Stimulated activated CD4-positive, alpha-beta T cell treated with anti-CD3 and anti-CD28 coated beads, Interleukin-1b, Interleukin-23, amount 100 ng/mL, for 48 hours (primary cell): Measurements from ENCODE around the gene PTPN9.
"Not testable (repeated sequence)": the region's sequence is repeated elsewhere in the genome, so short reads cannot be mapped to it uniquely, and the experiment has no call there.

Source experiments
- DNase-seq: peaks from one replicate; pipeline ENCODE4 v3.0.0-alpha.2; 2020

Gene PTPN9

DNA sequence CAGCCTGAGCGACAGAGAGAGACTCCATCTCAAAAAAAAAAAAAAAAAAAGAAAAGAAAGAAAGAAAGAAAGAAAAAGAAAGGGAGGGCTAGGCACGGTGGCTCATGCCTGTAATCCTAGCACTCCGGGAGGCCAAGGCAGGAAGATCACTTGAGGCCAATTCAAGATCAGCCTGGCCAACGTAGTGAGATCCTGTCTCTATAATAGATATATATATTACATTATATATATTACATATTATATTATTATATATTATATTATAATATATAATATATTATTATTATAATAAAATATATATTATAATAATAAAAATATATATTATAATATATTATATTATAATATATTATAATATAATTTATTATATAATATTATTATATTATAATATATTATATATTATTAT, 48.9 kb downstream of the PTPN9 start:
- no peak for DNase-seq

DNA sequence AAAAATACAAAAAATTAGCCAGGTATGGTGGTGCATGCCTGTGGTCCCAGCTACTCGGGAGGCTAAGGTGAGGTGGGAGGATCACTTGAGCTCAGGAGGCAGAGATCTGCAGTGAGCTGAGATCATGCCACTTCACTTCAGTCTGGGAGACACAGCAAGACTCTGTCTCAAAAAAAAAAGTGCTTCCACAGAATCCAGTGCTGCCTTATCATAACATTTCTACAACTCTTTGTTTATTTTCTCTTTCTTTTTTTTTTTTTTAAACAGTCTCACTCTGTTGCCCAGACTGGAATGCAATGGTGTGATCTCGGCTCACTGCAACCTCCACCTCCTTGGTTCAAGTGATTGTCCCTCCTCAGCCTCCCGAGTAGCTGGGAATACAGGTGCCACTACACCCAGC, 53.4 kb downstream of the PTPN9 start:
- not testable (repeated sequence) for DNase-seq

DNA sequence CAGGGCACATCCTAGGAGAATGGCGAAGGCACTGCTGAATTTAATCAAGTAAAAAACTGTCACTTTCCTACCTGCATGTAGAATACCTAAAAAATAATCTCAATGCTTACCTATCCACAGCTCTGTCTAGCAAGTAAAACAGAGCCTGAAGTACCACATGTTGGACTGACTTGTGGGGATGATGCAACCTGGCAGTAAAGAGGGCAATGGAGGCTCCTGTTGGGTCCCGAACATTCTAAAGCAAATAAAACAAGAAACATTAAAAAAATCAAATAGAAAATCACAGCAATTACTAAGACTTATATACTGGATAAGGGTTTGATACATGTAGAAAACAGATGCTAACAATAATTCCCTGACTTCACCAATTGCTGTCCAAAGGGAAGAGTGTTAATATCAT, 56.1 kb downstream of the PTPN9 start:
- DNase-seq = no peak

DNA sequence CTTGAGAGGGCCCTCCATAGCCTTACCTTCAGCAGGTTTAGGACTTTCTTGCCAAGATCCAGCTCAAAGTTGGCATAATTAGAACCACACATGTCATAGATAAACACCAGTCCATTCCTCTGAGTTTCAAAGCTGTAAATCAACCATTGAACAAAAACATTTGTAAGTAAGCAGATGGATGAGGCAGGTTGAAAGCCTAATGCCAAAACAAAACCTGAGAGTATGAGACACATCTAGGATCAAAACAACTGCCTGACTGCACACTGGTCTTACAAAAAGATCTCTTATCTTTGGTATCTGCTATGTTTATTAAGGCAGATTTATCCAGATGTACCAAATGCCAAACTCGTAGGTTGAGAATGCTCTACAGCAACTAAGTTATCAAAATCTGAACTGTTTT, 61.9 kb downstream of the PTPN9 start:
- no peak for DNase-seq

DNA sequence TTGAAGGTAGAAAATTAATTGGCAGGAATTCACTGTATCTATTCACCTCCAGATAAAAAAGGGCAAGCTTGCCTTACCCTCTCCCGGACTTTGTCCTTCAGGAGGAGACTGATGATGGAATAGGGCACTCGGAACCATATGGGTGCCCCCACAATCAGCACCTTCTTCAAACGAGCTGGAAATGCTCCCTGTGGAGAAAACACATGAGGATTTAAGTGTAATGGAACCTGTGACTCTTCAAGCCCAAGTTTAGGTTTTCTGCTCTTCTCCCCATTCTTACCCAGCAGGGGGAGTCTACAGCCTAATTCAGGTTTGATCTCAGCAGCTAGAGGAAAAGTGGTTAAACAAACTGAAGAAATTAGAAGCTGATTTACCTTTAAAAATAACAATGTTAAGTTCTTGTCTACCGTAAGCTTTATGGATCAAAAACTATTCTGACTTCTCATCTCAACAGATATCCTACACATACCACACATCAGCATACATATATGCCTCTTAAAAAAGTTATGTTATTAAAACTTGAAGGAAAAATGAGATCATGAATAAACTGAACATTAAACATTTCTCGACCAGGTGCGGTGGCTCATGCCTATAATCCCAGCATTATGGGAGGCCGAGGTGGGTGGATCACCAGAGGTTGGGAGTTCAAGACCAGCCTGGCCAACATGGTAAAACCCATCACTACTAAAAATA, 70.1 kb downstream of the PTPN9 start:
- no peak for DNase-seq

DNA sequence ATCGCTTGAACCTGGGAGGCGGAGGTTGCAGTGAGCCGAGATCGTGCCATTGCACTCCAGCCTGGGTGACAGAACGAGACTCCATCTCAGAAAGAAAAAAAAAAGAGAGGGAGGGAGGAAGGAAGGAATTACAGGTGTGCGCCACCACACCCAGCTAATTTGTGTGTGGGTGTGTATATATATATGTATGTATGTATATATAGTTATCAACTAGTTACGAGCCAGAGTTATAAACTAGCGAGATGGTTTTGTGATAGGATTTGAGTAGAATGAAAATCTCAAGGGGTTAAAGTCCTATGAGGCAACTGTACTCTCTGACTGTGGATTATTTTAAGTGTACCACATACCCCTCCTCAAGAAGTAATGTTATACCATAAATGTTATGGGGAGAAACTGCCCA, 76.8 kb downstream of the PTPN9 start:
- no peak for DNase-seq

DNA sequence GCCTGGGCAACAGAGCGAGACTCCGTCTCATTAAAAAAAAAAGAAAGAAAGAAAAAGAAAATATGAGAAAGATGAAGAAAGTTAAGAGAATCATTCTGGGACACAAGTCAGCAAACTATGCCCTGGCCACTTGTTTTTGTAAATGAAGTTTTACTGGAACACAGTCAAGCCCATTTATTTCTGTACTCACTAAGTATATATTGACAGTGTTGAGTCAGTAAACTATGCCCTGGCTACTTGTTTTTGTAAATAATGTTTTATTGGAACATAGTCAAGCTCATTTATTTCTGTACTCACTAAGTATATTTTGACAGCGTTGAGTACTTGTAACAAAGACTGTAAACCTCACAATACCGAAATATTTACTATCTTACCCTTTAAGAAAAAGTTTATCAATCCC, 85.4 kb downstream of the PTPN9 start:
- DNase-seq = no peak

DNA sequence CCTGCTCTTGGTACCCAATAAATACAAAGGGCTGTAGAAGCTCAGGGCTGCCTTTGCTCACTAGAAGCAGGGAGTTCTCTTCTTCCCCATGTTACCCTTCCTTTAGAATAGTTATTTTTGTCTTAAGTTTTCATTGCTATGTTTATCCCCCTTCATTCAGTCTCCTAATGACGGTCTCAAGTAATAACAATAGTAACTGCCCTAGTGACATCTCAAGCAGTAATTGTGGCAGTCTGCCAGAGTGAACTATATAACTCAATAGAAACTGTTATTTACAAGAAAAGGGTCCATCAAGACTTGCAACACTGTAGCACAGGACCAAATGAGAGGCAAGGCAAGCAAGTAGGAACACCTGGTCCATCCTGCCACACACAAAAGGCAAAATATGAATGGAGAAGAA, 95.2 kb downstream of the PTPN9 start:
- DNase-seq = no peak

DNA sequence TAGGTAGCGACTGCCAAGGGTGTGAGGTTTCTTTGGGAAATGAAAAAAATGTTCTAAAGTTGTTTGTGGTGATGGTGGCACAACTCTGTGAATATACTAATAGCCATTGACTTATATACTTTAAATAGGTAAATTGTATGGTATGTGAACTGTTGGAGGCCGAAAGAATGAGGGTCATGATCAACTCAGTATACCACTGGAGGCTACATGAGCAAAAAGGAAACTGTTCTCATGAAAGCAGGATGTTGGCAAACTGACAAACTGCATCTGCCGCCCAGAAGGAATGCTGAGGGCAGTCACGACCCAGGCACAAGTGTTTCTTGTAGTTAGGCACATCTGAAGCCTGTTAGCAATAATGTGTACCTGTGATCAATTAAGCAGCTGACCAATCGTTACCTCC, 95.6 kb downstream of the PTPN9 start:
- not testable (repeated sequence) for DNase-seq

DNA sequence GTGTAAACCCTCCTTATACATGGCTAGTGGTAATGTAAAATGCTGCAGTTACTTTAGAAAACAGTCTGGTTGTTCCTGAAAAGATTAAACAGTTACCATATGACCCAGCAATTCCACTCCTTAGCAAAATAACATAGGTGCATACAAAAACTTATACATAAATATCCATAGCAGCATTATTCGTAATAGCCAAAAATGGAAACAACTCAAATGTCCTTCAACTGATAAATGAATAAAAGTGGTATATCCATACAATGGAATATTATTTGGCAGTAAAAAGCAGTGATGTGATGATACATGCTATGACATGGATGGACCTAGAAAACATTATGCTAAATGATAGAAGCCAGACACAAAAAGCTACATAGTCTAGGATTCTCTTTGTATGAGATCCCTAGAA, 96.0 kb downstream of the PTPN9 start:
- no peak for DNase-seq

DNA sequence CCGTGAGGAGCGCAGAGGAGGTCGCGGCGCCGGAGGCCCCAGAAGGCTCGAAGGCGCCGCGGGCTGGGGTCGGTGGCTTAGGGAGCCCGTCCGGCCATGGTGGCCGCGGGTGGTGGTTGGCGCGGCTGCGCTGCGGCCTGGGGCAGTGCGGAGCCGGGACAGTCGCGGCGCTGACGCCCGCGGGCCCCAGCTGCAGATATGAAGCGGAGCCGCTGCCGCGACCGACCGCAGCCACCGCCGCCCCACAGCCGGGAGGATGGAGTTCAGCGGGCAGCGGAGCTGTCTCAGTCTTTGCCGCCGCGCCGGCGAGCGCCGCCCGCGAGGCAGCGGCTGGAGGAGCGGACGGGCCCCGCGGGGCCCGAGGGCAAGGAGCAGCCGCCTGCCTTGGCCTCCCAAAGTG, 98.7 kb downstream of the PTPN9 start:
- not testable (repeated sequence) for DNase-seq

DNA sequence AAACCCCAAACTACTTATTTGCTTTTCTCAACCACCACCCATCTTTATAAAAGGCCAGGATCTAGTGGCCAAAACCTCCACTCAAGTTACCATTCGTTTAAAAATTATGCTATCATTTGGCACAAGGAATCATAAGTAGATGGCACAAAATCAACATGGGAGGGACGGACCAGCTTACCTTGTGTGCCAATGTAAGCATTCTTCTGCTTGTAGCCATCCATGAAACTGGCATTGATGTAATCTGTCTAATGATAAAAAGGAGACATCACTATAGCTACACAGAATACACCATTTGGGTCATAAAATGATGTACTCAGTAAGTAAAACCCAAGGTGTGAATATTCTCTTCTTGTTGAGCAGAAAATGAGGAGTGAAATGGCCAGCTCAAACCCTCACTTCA, 99.4 kb downstream of the PTPN9 start:
- DNase-seq = no peak

DNA sequence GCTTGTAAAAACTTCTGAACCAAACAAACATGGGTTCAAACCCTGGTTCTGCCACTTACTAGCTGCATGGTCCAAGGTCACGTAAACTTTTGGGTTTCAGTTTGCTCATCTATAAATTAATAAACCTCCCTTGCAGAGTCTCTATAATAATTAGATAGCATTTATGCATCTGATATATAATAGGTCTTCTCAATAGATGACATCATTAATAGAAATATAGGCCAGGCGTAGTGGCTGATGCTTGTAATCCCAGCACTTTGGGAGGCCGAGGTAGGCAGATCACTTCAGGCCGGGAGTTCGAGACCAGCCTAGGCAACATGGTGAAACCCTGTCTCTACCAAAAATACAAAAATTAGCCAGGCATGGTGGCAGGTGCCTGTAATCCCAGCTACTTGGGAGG, 102.0 kb downstream of the PTPN9 start:
- DNase-seq = not testable (repeated sequence)

DNA sequence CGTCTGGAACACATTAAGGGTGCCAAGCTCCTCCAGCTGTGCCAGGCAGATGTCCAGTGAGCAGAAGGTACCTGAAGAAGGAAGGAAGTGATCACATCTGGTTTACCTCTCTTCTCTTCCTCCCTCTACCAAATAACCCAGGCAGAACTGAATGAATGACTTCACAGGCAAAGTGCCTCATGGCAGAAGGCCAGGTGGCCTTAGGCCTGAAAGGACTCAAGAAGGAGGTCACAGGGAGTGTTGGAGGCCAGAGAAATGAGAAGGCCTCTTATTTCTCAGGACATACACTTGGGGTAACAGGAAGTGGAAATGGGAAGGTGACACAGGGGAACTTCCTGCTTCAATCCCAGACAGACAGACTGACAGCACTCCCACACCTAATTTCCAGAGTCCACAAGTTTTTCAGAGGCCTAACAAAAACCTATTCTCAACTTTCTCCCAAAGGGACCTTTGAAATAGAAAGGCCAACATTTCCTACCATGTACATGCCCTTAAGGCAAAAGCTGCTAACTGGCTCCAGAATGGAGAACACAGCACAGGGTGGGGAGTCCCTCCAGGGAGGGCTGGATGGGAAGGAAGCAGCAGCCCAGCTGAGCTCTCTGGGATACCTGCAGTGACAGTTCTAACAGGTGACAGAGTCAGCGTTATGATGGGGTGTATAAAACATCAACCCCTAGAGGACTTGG, 110.1 kb downstream of the PTPN9 start:
- no peak for DNase-seq

DNA sequence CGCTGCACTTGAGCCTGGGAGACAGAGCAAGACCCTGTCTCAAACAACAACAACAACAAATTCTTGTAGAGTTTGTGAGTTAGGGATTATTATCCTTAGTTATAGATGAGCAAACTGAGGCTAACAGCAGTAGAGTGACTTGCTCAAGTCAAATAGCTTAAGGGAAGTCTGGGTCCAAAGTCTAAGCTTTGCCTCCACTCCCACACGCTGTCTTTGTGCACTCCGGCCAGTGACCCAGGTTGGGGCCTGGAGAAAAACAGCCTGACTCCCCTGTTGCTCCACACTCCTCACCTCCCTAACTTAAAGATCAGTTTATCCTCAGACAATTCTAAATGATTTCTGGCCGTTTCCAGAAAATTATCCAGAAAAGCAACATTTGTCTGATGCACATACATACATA, 118.5 kb downstream of the PTPN9 start:
- no peak for DNase-seq

DNA sequence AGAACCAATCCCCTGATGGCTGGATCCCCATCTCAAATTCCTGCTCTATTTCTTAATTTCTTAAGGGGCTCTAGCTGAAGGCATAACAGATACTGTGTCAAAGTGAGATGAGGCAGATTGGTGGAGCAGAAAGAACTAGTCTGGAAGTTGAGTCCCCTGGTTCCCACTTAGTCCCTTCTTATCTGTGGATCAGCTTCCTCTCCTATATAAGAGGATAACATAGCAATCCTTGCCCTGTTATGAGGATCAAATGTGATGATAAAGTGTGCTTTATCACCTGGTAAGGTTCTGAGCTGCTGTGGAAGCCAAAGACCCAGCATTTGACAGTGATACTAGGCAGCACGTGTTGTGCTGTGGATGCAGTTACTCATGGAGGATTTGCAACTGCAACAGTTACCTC, 119.5 kb downstream of the PTPN9 start:
- DNase-seq = no peak

DNA sequence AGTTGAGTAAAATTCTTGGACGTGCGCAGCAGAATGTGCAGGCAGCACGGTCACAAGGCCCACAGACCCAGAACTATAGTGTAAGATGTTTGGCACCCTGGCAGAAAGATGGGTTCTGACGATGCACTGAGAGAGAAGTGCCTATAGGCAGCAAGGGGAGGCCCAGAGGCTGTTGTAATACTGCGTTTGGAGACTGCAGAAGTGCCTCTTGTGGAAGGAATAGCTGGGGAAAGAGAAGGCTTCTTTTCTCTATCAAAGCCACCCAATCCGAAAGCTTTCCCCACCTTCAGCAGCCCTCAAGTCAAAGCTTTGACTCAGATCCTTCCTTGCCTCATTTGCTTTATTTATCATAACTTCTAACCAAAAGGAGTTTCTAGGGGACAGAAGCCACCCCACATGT, 122.4 kb downstream of the PTPN9 start:
- DNase-seq = no peak

DNA sequence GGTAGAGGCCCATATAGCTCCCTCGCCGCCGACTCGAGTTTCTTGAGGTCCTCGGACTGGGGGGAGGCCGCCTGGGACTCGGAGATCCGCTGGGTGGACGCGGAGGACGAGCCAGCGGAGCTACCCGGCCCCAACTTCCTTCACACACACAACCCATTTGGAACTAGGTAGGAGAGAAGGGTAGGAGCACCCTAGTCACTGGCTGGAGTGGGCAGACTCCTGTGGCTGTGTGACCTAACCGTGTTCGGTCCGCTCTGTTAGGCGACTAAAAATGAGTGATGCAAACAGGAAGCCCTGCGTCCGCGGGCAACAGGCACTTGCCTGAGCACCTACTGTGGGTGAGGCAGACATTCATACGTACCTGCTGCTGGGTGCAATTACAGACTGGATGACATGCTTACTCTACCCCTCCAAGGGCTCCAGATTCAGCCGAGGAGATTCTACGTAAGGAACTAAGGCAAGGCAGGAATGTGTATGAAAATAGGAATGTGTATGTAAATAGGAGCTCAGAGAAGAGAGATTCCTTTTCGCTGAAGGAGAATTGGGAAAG, 123.1 kb downstream of the PTPN9 start:
- DNase-seq = peak; percentile 70

DNA sequence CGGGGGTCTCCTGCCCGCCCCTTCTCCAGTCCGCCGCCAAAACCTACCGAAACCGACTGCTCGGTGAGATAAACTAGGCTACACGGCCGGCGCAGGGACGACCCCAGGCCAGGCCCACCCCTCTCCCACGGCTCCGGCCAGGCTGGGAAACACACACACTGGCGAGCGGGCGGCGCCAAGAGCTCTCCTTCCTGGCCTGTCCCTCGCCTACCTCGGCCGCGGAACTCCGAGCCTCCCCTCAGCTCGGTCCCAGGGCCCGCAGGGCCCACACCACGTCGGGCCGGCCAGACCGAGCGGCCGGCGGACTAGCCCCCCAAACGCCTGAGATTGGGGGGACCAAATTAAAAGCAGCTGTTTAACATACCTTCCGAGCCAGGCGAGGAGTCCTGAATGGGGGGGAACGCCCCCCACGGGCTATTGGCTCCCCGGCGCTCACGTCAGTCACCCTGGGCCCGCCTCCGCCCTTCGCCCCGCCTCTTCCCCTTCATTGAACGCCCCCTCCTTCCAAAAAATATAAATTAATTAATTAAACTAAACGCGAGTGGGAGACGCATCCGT, 123.6 kb downstream of the PTPN9 start:
- peak; percentile 86 for DNase-seq

DNA sequence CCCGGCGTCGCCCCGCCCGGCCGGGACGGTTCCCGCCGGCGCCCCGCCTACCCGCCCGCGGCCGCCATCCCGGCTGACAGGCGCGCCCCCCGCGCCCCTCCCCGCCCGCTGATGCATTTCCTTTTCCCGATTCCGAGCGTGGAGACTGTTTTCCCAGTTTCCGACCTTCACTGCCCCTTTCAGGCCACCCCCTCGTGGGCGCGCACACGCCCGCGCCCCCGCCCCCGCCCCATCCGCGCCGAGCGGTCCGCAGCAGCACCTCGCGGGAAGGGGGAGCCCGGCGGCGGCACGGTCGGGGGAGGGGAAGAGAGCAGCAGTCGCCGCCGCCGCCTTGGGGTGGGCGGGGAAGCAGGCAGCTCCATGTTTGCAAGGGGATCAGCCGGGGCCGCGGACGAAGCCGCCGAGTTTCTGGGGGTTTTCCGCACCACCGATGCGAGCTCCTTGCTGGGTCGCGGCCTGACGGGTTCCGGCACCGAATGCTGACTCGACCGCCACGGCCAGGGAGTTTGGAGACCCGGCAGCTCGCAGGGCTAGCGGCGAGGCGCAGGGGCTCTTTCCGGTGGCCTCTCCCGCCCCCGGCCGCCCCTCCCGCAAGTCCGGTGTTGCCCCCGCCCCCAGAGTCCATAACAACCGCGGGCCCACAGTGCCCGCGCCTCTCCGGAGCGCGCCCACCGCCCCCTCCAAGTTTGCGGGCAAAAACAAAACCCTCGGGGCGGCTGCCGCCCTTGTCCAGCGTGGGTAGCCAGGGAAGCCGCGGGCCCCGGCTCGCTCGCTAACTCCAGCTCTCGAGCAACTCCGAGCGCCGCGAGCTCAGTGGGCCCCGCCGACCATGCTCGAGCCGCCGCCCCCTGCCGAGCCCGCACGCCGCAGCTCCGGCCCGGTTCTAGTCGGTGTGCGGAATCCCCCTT, 124.4 kb downstream of the PTPN9 start:
- DNase-seq = peak; percentile 82

DNA sequence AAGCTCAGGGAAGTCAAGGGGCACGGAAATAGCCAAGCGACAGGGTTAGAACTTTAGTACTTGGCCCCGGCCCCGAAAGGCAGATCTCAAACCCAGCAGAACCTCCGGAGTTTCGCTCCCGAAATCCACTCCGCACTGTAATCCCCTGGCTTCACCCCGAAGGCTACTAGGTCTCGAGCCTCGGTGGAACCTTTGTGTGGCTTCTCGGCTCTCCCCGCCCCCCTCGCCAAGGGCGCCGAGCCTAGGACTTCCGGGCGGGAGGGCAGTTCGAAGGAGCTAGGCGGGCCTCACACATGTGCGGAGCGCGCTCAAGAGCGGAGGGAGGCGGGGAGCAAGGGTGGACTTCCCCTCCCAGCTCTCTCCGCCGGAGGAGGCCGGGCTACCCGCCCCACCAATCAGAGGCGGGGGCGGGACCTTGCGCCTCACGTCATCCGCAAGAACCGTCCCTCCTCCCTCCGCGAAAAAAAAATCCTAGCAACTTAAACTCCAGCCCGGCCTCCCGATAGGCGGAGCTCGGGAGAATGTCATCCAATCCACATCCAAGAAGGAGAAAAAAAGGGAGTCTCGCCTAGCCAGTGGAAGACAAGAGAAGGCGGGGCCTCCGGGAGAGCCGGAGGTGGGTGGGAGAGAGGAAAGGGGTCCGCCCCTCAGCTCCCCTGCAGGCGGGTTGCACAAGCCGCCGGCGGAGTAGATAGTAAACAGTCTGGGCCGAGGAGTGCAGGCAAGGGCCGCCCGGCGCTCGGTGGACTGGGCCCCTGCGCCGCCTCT, 125.2 kb downstream of the PTPN9 start:
- peak; percentile 98 for DNase-seq
